ENCODE measurements around the gene LILRB4.

GRCh38 chr19:54638683-54639082, 24.1 kb upstream of the LILRB4 start:
- TF ChIP-seq TRIM24 (IDR thresholded peaks at IDR 0.05) (no peak), NR2F6 (CRISPR knock-in tag; IDR thresholded peaks at IDR 0.05) (no peak), MCM7 (IDR thresholded peaks at IDR 0.05) (no peak), CTCF (IDR thresholded peaks at IDR 0.05 in 2 of 3, conservative IDR thresholded peaks at IDR 0.05 in 1 of 3; ENCODE audit: insufficient read depth in 2 of 3, low read depth in 1 of 3, low read length in 3 of 3) (no peak), MAFK (IDR thresholded peaks at IDR 0.05; ENCODE audit: low read length) (no peak), ARNT (IDR thresholded peaks at IDR 0.05) (no peak), KAT8 (IDR thresholded peaks at IDR 0.05; ENCODE audit: low read depth) (no peak), EGR1 (conservative IDR thresholded peaks at IDR 0.05) (no peak), EP300 (IDR thresholded peaks at IDR 0.05; ENCODE audit: low read length) (no peak), ZFP30 (CRISPR knock-in tag; IDR thresholded peaks at IDR 0.05; ENCODE audit: borderline replicate concordance) (no peak)

Data from K562 (cell line).